ENCODE data around the gene ZNF705A. TPM values are rescaled to one million over a fixed set of nuclear protein-coding genes. Genes with fewer than 3 reads are reported as not detected.
A peak's percentile ranks its signal among the peaks of the same experiment; 100 is the strongest.
"Not testable (repeated sequence)": the region's sequence is repeated elsewhere in the genome, so short reads cannot be mapped to it uniquely, and the experiment has no call there.

The ZNF705A gene
- total and polyA plus RNA-seq, 8 donors, result not detected

DNA sequence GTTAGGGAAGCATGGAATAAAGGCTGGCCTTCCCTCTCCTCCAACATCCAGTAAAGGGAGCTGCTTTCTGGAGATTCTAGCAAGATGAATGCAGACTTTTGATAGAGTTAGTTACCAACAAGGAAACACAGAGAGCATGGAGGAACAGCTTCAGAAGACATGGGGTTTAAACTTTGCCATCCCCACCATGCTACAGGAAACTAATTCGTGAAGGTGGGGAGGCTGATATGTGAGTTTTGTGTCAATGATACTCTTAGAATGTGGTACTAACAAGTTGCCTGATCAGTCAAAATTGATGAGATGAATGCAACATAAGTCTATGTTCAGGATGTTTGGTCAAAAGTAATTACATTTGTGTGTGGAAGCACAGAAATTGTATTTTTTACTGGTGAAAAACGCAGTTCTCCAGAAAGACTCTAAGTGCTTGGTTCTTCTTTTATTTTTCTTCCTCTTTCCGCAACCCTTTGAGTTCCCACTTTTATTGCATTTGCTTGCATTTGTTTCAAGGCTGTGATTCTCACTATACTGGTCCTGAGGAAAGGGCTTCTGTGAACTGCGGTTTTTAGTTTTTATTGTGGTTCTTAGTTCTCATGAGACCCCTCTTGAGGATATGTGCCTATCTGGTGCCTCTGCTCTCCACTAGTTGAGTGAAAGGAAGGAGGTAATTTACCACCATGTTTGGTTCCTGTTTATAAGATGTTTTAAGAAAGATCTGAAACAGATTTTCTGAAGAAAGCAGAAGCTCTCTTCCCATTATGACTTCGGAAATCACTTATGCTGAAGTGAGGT is 33.5 kb upstream of the ZNF705A start, which contains the start of gene CLEC4A:
CLEC4A (plus strand) TSS at position 494 of the 789 bp plus-strand sequence; CDS start at position 756, 262 bp downstream.
- DNase-seq, result no peak
- Histone ChIP-seq H3K27me3 (no peaks in the 10 kb centered on the region), H3K9me3 (no peaks in the 10 kb centered on the region), H3K27ac (peak within 1 kb of the TSS in 2 of 5 donors; percentile 1 to 62), H3K4me3 (peak within 1 kb of the TSS in 1 of 4 donors; percentile 8), H3K36me3 (peaks cover 0 to 6% (median 3%) of the 10 kb centered on the region in 4 donors), H3K4me1 (no peaks in the 10 kb centered on the region)
- intact Hi-C loops (cut with DNase I; ENCODE audit: low total_unique reads), result no loop called here
- TF ChIP-seq POLR2A (IDR thresholded peaks at IDR 0.05) (no peak), EP300 (IDR thresholded peaks at IDR 0.05) (no peak)
- WGBS, 5 donors, result 73 to 87% (median 80%) methylated on average over 5 of the region's 5 CpGs

DNA sequence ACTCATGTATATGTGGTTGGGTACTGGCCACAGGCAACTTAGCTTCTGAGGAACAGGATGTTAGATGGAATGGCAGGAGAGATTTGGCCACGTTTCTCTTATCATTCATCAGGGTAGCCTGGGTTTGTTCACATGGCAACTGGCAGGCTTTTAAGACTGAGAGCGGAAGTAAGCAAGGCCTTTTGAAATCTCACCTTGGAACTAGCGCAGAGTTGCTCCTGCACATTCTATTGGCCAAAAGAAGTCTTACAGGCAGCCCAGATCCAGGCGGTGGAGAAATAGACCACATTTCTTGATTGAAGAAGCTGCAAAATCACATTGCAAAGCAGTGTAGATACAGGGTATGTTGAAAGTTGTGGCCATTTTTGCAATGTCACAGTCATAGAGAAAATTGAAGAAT is 29.7 kb upstream of the ZNF705A start:
- no peak overlapping the region for H3K4me3 ChIP-seq
- H3K4me1 ChIP-seq, result no peaks in the 10 kb centered on the region
- no peaks in the 10 kb centered on the region for H3K27me3 ChIP-seq
- H3K27ac ChIP-seq, result no peak overlapping the region
- intact Hi-C loops (cut with DNase I; ENCODE audit: low total_unique reads), result no loop called here
- peak in 1 of 2 donors; percentile 32 for DNase-seq
- TF ChIP-seq, protein P1, sequence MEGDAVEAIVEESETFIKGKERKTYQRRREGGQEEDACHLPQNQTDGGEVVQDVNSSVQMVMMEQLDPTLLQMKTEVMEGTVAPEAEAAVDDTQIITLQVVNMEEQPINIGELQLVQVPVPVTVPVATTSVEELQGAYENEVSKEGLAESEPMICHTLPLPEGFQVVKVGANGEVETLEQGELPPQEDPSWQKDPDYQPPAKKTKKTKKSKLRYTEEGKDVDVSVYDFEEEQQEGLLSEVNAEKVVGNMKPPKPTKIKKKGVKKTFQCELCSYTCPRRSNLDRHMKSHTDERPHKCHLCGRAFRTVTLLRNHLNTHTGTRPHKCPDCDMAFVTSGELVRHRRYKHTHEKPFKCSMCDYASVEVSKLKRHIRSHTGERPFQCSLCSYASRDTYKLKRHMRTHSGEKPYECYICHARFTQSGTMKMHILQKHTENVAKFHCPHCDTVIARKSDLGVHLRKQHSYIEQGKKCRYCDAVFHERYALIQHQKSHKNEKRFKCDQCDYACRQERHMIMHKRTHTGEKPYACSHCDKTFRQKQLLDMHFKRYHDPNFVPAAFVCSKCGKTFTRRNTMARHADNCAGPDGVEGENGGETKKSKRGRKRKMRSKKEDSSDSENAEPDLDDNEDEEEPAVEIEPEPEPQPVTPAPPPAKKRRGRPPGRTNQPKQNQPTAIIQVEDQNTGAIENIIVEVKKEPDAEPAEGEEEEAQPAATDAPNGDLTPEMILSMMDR (IDR thresholded peaks at IDR 0.05), result no peak
- no peak for TF ChIP-seq POLR2A (IDR thresholded peaks at IDR 0.05)
- H3K9me3 ChIP-seq, result no peaks in the 10 kb centered on the region
- H3K36me3 ChIP-seq, result peaks cover 0 to 31% (median 16%) of the 10 kb centered on the region in 4 donors
- 59 to 74% (median 63%) methylated on average over 4 of the region's 4 CpGs for WGBS, 5 donors

DNA sequence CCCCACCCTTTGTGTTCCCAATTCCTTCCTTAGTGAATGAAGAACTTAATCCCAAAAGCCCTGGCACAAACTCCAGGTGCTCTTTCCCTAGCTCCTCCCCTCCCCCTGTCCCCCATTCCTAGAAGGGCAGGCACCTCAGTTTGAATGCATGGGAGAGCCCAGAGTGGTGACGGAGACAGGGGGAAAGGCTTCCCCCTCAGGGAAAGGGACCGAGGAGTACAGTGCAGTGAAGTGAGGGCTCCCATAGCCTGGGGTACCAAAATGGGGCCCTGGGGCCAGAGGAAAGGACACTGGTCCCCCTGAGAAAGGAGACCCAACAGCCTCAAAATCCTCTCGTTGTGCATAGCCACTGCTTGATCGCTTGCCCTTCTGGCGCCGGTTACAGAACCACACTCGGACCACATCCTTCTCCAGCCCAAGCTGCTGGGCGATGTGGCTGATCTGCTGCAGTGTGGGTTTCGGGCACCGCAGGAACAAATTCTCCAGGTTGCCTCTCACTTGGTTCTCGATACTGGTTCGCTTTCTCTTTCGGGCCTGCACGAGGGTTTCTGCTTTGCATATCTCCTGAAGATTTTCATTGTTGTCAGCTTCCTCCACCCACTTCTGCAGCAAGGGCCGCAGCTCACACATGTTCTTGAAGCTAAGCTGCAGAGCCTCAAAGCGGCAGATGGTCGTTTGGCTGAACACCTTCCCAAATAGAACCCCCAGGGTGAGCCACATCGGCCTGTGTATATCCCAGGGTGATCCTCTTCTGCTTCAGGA is 23.0 kb upstream of the ZNF705A start:
- H3K4me3 ChIP-seq; H3K27ac ChIP-seq; H3K27me3 ChIP-seq; H3K9me3 ChIP-seq; H3K4me1 ChIP-seq; intact Hi-C loops (cut with DNase I; ENCODE audit: low total_unique reads); DNase-seq: not testable (repeated sequence)
- H3K36me3 ChIP-seq, result peaks cover 4 to 61% (median 44%) of the 10 kb centered on the region in 4 donors
- 91 to 96% (median 94%) methylated on average over 15 to 16 of the region's 18 CpGs for WGBS, 5 donors

DNA sequence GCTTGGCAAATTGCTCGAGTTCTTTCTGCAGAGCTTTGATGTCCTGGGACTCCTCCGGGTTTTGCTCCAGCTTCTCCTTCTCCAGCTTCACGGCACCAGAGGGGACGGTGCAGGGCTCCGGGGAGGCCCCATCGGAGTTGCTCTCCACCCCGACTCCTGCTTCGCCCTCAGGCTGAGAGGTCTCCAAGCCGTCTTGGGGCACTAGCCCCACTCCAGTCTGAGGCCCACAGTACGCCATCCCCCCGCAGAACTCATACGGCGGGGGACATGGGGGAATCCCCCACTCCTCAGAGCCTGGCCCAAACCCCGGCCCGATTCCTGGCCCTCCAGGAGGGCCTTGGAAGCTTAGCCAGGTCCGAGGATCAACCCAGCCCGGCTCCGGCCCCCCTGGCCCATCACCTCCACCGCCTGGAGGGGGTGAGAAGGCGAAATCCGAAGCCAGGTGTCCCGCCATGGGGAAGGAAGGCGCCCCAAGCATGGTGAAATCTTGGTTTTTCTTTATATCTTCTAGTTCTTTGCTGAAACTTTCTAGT is 22.4 kb upstream of the ZNF705A start:
- 92 to 97% (median 95%) methylated on average over 22 to 23 of the region's 23 CpGs for WGBS, 5 donors
- H3K9me3 ChIP-seq; H3K4me1 ChIP-seq; H3K4me3 ChIP-seq; H3K27me3 ChIP-seq; intact Hi-C loops (cut with DNase I; ENCODE audit: low total_unique reads); DNase-seq; H3K27ac ChIP-seq: not testable (repeated sequence)
- H3K36me3 ChIP-seq, result peaks cover 4 to 66% (median 45%) of the 10 kb centered on the region in 4 donors

DNA sequence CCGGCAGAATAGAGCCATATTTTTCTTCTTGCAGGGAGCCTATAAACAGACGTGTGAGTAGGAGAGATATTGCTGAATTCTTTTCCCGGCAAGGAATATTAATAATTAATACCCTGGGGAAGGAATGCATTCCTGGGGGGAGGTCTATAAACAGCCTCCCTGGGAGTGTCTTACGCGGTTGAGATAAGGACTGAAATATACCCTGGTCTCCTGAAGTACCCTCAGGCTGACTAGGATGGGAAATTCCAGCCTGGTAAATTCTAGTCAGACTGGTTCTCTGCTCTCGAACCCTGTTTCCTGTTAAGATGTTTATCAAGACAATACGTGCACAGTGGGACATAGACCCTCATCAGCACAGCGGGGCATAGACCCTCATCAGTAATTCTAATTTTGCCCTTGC is 15.2 kb upstream of the ZNF705A start:
- H3K27ac ChIP-seq; H3K4me1 ChIP-seq; H3K4me3 ChIP-seq; H3K27me3 ChIP-seq; DNase-seq; intact Hi-C loops (cut with DNase I; ENCODE audit: low total_unique reads): not testable (repeated sequence)
- H3K36me3 ChIP-seq, result peaks cover 3 to 41% (median 33%) of the 10 kb centered on the region in 4 donors
- H3K9me3 ChIP-seq, result peaks cover 0 to 20% (median 10%) of the 10 kb centered on the region in 4 donors
- WGBS, 5 donors, result 69 to 81% (median 73%) methylated on average over 8 of the region's 8 CpGs

DNA sequence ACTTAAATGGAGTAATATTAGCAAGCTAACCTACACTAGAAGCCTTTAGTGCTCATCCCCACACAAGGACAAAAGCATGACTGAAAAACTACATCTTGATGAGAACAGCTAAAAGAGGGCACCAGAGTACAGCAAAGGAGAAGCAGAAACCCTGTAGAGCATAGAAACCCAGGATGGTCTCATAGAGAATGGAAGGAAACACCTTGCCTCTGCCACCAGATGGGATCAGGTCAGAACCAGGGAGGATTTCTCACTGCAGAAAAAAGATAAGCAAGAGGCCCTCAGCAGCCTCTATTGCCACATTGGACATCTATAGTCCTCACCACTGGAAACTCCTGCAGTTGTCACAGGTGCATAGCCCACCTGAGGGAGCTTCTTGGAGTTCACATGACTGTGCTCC is 13.6 kb upstream of the ZNF705A start:
- TF ChIP-seq EP300 (IDR thresholded peaks at IDR 0.05) (no peak), POLR2AphosphoS5 (IDR thresholded peaks at IDR 0.05) (no peak), POLR2A (IDR thresholded peaks at IDR 0.05) (no peak)
- TF ChIP-seq, protein P1 (IDR thresholded peaks at IDR 0.05), result no peak
- Histone ChIP-seq H3K27ac (no peak overlapping the region), H3K4me3 (no peak overlapping the region), H3K36me3 (peaks cover 0 to 24% (median 17%) of the 10 kb centered on the region in 4 donors), H3K9me3 (peaks cover 0 to 20% (median 10%) of the 10 kb centered on the region in 4 donors), H3K27me3 (no peaks in the 10 kb centered on the region), H3K4me1 (peaks cover 0 to 4% (median 0%) of the 10 kb centered on the region in 4 donors)
- no peak for DNase-seq
- intact Hi-C loops (cut with DNase I; ENCODE audit: low total_unique reads), result no loop called here

All from stomach (tissue), 9 donors.